Measurements from ENCODE around the gene LMCD1.

DNA sequence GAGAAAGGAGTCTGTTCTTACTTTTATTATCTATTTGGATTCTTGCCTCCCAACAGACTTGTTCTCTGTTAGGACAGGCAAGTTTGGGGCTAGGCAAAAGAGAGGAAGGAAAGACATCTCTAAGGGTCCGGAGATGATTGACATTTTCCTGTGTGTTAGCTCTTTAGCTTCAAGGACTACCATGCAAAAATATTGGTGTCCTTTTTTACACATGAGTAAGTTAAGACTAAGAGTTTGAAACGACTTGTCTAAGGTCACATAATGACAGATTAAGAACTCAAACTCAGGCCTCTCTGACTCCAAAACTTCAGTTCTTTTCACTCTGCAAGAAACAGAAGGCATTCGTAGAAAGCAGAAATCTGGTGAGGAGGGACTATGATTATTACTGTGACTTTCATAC lies 5.9 kb downstream of the LMCD1 start:
- no peak for TF ChIP-seq CTCF (IDR thresholded peaks at IDR 0.05; ENCODE audit: insufficient read depth, low read length)
- no peak for TF ChIP-seq POLR2AphosphoS5 (IDR thresholded peaks at IDR 0.05; ENCODE audit: low read depth)
